HEK293T (cell line): ENCODE measurements around the gene VPS35L.

ENCODE experiments used
- ELF4 ChIP-seq: fragments of 450-650 bp; IDR thresholded peaks from 2 replicates; pipeline ENCODE4 v1.6.1; 2017; ENCODE audit warnings: antibody characterized with exemption
- FOXM1 ChIP-seq: fragments of 450-650 bp; IDR thresholded peaks from 2 replicates; pipeline ENCODE4 v1.6.1; 2017; ENCODE audit warnings: mild to moderate bottlenecking, borderline replicate concordance
- L3MBTL2 ChIP-seq: fragments of 450-650 bp; conservative IDR thresholded peaks from 2 replicates; pipeline ENCODE4 v1.6.1; 2016; ENCODE audit warnings: mild to moderate bottlenecking
- LEF1 ChIP-seq: fragments of 450-650 bp; IDR thresholded peaks from 2 replicates; pipeline ENCODE4 v1.6.1; 2017; ENCODE audit warnings: mild to moderate bottlenecking, borderline replicate concordance
- SUZ12 ChIP-seq: fragments of 450-650 bp; IDR thresholded peaks from 2 replicates; pipeline ENCODE4 v1.6.1; 2016; ENCODE audit warnings: mild to moderate bottlenecking
- TARDBP ChIP-seq: fragments of 450-650 bp; IDR thresholded peaks from 2 replicates; pipeline ENCODE4 v1.6.1; 2016
- ZNF384 ChIP-seq: fragments of 450-650 bp; IDR thresholded peaks from 2 replicates; pipeline ENCODE4 v1.6.1; 2016

DNA sequence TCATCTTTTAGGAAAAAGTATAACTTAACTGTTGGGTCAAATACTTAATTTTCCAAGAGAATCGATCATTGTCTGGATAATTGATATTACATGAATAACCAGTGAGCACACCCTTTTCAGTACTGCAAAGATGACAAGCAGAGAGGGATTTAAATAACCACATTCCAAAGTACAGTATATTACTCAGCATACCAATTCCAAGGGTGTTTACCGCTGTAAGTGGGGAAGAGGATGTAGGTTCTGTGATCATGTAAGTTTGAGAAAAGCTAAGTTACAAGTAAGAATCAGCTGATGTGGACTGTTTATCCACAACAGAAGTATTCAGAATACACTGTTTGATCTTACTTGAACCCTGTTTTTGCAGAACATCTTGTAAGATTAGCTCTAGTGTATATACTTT, 39.7 kb upstream of the VPS35L start:
- TF ChIP-seq ZNF384 (no peak), TARDBP (no peak), SUZ12 (no peak), FOXM1 (no peak), LEF1 (no peak), ELF4 (no peak), L3MBTL2 (no peak)
